D721Med (cell line): ENCODE data around the gene CDK4.

Source experiments
- DNase-seq: peaks from one replicate; pipeline ENCODE4 v3.0.0; 2011; ENCODE audit warnings: low spot score; ENCODE audit not compliant: insufficient read length
- FAIRE-seq: peaks from 2 replicates; lab custom pipeline; 2011; peaks lifted over from hg19 to GRCh38; lab: Jason Lieb, UNC
- TF ChIP-seq, protein P1 (sequence below): IDR thresholded peaks from 2 replicates; pipeline ENCODE4 v1.5.1; 2012; ENCODE audit warnings: mild to moderate bottlenecking, control low read depth; ENCODE audit not compliant: insufficient read depth; ENCODE audit errors: missing control alignments

The CDK4 gene

DNA sequence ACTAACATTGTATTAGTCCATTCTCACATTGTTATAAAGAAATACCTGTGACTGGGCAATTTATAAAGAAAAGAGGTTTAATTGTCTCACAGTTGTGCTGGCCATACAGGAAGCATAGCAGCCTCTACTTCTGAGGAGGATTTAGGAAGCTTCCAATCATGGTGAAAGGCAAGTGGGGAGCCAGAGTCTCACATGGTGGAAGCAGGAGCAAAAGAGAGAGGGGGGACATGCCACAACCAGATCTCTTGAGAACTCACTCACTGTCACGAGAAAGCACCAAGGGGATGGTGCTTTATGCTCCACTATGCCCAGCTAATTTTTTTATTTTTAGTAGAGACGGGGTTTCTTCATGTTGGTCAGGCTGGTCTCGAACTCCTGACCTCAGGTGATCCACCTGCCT lies 44.9 kb downstream of the CDK4 start:
- FAIRE-seq, result no peak
- no peak for DNase-seq
- TF ChIP-seq, protein P1, sequence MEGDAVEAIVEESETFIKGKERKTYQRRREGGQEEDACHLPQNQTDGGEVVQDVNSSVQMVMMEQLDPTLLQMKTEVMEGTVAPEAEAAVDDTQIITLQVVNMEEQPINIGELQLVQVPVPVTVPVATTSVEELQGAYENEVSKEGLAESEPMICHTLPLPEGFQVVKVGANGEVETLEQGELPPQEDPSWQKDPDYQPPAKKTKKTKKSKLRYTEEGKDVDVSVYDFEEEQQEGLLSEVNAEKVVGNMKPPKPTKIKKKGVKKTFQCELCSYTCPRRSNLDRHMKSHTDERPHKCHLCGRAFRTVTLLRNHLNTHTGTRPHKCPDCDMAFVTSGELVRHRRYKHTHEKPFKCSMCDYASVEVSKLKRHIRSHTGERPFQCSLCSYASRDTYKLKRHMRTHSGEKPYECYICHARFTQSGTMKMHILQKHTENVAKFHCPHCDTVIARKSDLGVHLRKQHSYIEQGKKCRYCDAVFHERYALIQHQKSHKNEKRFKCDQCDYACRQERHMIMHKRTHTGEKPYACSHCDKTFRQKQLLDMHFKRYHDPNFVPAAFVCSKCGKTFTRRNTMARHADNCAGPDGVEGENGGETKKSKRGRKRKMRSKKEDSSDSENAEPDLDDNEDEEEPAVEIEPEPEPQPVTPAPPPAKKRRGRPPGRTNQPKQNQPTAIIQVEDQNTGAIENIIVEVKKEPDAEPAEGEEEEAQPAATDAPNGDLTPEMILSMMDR, result no peak

DNA sequence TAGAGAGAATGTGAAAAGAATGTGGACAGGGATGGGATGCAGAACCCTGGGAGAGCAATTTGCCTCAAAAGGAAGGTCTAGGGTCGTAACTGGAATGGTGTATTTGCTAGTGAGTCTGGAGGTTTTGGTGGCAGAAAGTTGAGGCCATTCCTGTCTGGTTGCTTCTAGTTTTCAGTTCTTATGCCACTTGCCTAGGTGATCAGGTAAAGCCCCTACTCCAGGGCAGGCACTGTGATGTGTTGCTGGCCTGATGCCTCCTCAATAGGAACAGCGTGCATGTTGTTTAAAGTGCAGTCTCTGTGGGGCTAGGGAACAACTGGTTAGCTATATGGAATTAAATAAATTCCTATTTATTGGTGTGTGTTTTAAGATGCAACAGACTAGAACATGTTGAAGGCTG lies 51.8 kb downstream of the CDK4 start:
- FAIRE-seq (no peak), DNase-seq (no peak)
- TF ChIP-seq, protein P1, result no peak

DNA sequence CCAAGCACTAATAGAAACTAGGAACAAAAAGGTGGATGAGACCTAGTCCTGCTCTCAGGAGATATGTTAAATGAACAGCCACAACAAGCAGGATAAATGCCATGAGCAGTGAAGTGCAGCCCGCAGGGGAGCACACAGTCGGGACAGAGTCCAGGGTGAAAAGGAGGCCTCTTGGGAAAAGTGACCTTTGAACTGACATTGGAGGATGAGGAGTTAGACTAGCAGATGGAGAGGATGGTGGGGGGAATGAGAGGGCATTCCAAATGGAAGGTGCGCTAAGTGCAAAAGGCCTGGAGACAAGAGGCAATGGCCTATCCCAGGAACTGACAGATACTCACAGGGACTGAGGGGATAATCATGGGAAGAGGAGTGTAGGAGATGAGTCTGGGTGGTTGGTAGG lies 53.7 kb downstream of the CDK4 start:
- no peak for FAIRE-seq
- TF ChIP-seq, protein P1, result no peak

More for the DNA sequence above, 53.7 kb downstream of the CDK4 start:
- DNase-seq, result no peak
